Fibroblast of lung (primary cell): Measurements from ENCODE around the gene YWHAH. TPM values are rescaled to one million over a fixed set of nuclear protein-coding genes. Genes with fewer than 3 reads are reported as not detected.

Experiments used
- DNase-seq, 2 donors: peaks; one replicate each; pipeline versions ENCODE4 v3.0.0 to v3.0.0-alpha.2; 2010; ENCODE audit warnings: low read depth in 2 of 2
- H2AFZ ChIP-seq: 2 replicates; pipeline ENCODE4 v1.5.1; 2012; ENCODE audit warnings: low read length, control low read depth, inconsistent platforms
- H3K27ac ChIP-seq: 2 replicates; pipeline ENCODE4 v1.5.1; 2011; ENCODE audit warnings: low read length, control low read depth; ENCODE audit not compliant: insufficient read depth
- H3K27me3 ChIP-seq: 2 replicates; pipeline ENCODE4 v1.5.1; 2011; ENCODE audit warnings: mild to moderate bottlenecking, low read length; ENCODE audit not compliant: control insufficient read depth, insufficient read depth
- H3K36me3 ChIP-seq: 2 replicates; pipeline ENCODE4 v1.5.1; 2011; ENCODE audit warnings: low read length; ENCODE audit not compliant: control insufficient read depth, insufficient read depth
- H3K4me1 ChIP-seq: 2 replicates; pipeline ENCODE4 v1.5.1; 2011; ENCODE audit warnings: low read length; ENCODE audit not compliant: control insufficient read depth, insufficient read depth; ENCODE audit errors: extremely low read depth
- H3K4me2 ChIP-seq: 2 replicates; pipeline ENCODE4 v1.5.1; 2011; ENCODE audit warnings: low read length, control low read depth; ENCODE audit not compliant: insufficient read depth; ENCODE audit errors: extremely low read depth
- H3K4me3 ChIP-seq, 4 experiments: fragments of 200-600 bp in 1 of 4; sonication (generic) in 1 of 4; replicated peaks in 1 of 4; 2 replicates each; pipeline ENCODE4 v1.5.1; 2011 to 2016; ENCODE audit warnings: low read length in 4 of 4, low read depth in 3 of 4, mild to moderate bottlenecking in 3 of 4, control low read depth in 2 of 4, inconsistent platforms in 1 of 4, mixed read lengths in 1 of 4; ENCODE audit not compliant: insufficient read depth in 1 of 4; ENCODE audit errors: control extremely low read depth in 1 of 4
- H3K79me2 ChIP-seq: 2 replicates; pipeline ENCODE4 v1.5.1; 2012; ENCODE audit warnings: mild to moderate bottlenecking, low read length, inconsistent platforms; ENCODE audit not compliant: control insufficient read depth, insufficient read depth
- H3K9ac ChIP-seq: 2 replicates; pipeline ENCODE4 v1.5.1; 2011; ENCODE audit warnings: mild to moderate bottlenecking, low read length, control low read depth; ENCODE audit not compliant: insufficient read depth
- H3K9me3 ChIP-seq: 2 replicates; pipeline ENCODE4 v1.5.1; 2012; ENCODE audit warnings: low read depth, low read length; ENCODE audit not compliant: control insufficient read depth, insufficient read depth
- H4K20me1 ChIP-seq: 2 replicates; pipeline ENCODE4 v1.5.1; 2011; ENCODE audit warnings: low read length; ENCODE audit not compliant: control insufficient read depth, insufficient read depth; ENCODE audit errors: extremely low read depth
- EZH2 ChIP-seq: IDR thresholded peaks from 2 replicates; pipeline ENCODE4 v1.5.1; 2012; ENCODE audit warnings: low read length, control low read depth, mild to moderate bottlenecking; ENCODE audit errors: missing control alignments
- polyA plus RNA-seq, 2 donors: library from polyadenylated mRNA; depleted of rRNA in 1 of 2; stranded (reverse) in 1 of 2; unstranded in 1 of 2; fragments of >200 nt; gene quantifications; 2 replicates each; pipeline ENCODE4 v1.2.1, GENCODE V29; 2011 to 2012; ENCODE audit warnings: missing spikeins in 1 of 2
- total RNA-seq: library from RNA; depleted of rRNA; stranded (reverse); fragments of >200 nt; gene quantifications from 2 replicates; pipeline ENCODE4 v1.2.1, GENCODE V29; 2014
- TF ChIP-seq, protein P1 (sequence below), 2 donors: IDR thresholded peaks in 1 of 2; conservative IDR thresholded peaks in 1 of 2; 1 replicate in 1 of 2; 2 replicates in 1 of 2; pipeline ENCODE4 v1.5.1; 2011 to 2012; ENCODE audit warnings: low read length in 2 of 2, control low read depth in 1 of 2, inconsistent platforms in 1 of 2, low read depth in 1 of 2, mild to moderate bottlenecking in 1 of 2

YWHAH gene
- total and polyA plus RNA-seq, 2 donors (not counting 1 experiment from before 2014, with no cell fraction given), result 77.5 to 250 TPM

DNA sequence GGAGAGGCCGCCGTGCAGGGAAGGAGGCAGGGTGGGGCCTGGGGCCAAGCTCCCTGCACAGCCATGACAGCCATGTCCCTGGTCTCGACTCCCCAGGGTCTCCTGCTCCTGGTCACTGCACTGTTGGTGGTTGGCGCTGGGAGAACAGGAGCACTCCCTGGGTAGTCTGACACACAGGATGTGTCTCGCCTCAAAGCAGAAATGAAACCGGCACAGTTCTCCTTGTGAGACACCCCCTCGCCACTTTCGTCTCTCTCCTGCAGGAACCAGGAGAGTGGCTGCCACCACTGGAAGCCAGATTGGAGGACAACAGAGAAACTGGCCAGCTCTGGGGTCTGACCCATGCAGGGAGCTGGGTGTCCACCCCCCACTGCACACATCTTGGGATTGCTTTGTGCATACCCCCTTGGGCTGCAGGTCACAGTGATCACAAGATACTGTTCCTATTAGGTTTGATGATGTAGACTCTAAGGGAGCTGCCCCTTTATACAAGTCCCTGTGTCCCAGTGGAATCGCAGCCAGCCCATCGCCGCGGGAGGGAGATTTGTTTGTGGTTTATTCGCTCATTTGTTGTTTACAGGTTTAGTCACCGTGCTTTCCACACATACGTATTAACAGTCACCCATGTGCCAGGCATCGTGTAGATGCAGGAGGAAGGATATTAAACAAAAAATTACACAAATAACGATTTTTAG, 27.0 kb upstream of the YWHAH start:
- Histone ChIP-seq H3K4me1 (no peaks in the 10 kb centered on the region), H3K4me2 (no peak overlapping the region), H3K36me3 (no peaks in the 10 kb centered on the region), H2AFZ (no peak overlapping the region), H4K20me1 (no peaks in the 10 kb centered on the region), H3K9me3 (no peaks in the 10 kb centered on the region), H3K4me3 (no peak overlapping the region), H3K79me2 (no peaks in the 10 kb centered on the region), H3K27ac (no peak overlapping the region), H3K27me3 (no peaks in the 10 kb centered on the region), H3K9ac (no peak overlapping the region)
- no peak for DNase-seq
- no peak for TF ChIP-seq EZH2
- TF ChIP-seq, protein P1, sequence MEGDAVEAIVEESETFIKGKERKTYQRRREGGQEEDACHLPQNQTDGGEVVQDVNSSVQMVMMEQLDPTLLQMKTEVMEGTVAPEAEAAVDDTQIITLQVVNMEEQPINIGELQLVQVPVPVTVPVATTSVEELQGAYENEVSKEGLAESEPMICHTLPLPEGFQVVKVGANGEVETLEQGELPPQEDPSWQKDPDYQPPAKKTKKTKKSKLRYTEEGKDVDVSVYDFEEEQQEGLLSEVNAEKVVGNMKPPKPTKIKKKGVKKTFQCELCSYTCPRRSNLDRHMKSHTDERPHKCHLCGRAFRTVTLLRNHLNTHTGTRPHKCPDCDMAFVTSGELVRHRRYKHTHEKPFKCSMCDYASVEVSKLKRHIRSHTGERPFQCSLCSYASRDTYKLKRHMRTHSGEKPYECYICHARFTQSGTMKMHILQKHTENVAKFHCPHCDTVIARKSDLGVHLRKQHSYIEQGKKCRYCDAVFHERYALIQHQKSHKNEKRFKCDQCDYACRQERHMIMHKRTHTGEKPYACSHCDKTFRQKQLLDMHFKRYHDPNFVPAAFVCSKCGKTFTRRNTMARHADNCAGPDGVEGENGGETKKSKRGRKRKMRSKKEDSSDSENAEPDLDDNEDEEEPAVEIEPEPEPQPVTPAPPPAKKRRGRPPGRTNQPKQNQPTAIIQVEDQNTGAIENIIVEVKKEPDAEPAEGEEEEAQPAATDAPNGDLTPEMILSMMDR (conservative IDR thresholded peaks at IDR 0.05 in 1 of 2, IDR thresholded peaks at IDR 0.05 in 1 of 2; ENCODE audit: low read depth in 1 of 2, low read length in 2 of 2), result no peak

DNA sequence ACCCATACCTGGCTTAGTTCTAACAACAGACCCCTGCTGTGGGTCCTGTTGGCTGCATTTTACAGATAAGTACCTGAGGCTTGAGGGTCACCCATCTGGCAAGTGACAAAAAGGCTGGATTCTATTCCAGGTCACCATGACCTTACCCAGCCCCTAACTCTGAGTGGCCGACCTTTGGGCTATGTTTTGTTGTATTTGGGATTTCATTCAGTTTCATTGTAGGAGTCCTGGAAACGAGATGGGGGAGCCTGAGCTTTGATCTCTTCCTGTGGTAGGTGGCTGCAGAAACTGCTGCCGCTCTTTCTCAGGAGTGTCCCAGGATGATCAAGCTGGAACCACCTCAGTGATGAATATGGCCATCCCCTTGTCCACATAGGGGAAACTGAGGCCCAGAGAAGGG, 24.6 kb upstream of the YWHAH start:
- Histone ChIP-seq H3K79me2 (no peaks in the 10 kb centered on the region), H3K9me3 (no peaks in the 10 kb centered on the region), H3K27me3 (no peaks in the 10 kb centered on the region), H3K4me1 (no peaks in the 10 kb centered on the region), H3K9ac (no peak overlapping the region), H4K20me1 (no peaks in the 10 kb centered on the region), H3K4me3 (no peak overlapping the region), H3K36me3 (no peaks in the 10 kb centered on the region), H3K27ac (no peak overlapping the region), H2AFZ (no peak overlapping the region), H3K4me2 (no peak overlapping the region)
- TF ChIP-seq, protein P1 (conservative IDR thresholded peaks at IDR 0.05 in 1 of 2, IDR thresholded peaks at IDR 0.05 in 1 of 2; ENCODE audit: low read depth in 1 of 2, low read length in 2 of 2), result no peak
- no peak for TF ChIP-seq EZH2
- no peak for DNase-seq

DNA sequence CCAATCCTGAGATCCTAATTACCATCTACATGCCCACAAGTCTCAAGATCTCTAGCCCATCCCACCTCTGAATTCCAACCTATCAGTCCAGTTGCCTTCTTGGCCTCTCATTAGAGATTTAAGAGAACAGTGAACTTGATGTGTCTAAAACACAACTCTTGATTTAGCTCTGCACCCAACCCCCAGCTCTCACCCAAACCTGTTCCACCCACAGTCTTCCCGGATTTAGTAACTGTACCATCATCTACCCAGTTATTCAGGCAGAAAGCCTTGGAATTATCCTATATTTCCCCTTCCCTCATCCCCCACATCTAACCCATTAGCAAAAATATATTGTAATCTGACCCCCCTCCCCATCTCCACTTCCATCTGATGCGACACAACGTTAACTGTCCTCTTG, 24.0 kb upstream of the YWHAH start:
- H3K4me2 ChIP-seq, result no peak overlapping the region
- no peak overlapping the region for H3K9ac ChIP-seq
- H3K27ac ChIP-seq, result no peak overlapping the region
- no peak for TF ChIP-seq EZH2
- TF ChIP-seq, protein P1 (conservative IDR thresholded peaks at IDR 0.05 in 1 of 2, IDR thresholded peaks at IDR 0.05 in 1 of 2; ENCODE audit: low read depth in 1 of 2, low read length in 2 of 2), result no peak
- H3K27me3 ChIP-seq, result no peaks in the 10 kb centered on the region
- H3K4me1 ChIP-seq, result no peaks in the 10 kb centered on the region
- H4K20me1 ChIP-seq, result no peaks in the 10 kb centered on the region
- H3K79me2 ChIP-seq, result no peaks in the 10 kb centered on the region
- H3K36me3 ChIP-seq, result no peaks in the 10 kb centered on the region
- H2AFZ ChIP-seq, result no peak overlapping the region
- DNase-seq, result no peak
- H3K9me3 ChIP-seq, result no peaks in the 10 kb centered on the region
- H3K4me3 ChIP-seq, result no peak overlapping the region
